NCI-H226 (cell line): ENCODE results near the gene STXBP2.
"Not testable (repeated sequence)": the region's sequence is repeated elsewhere in the genome, so short reads cannot be mapped to it uniquely, and the experiment has no call there.

Experiments used
- DNase-seq: peaks from one replicate; pipeline ENCODE4 v3.0.0-alpha.2; 2015

Gene STXBP2

DNA sequence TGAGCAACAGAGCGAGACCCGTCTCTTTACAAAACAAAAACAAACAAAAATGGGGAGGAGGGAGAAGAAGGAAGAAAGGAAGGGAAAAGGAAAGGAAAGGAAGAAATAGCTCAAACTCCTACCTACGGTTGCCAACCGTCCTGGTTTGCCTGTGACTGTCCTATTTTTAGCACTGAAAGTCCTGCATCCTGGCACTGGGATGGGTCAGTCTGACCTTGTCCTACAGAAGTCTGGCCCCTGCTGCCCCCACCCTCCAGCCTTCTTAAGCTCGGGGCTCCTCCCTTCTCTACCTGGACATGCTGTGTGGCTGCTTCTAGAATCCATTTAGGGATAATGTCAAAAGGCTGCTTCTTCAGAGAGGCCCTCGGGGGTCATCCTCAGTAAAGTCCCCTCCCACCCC, 1.2 kb upstream of the STXBP2 start:
- DNase-seq = no peak

DNA sequence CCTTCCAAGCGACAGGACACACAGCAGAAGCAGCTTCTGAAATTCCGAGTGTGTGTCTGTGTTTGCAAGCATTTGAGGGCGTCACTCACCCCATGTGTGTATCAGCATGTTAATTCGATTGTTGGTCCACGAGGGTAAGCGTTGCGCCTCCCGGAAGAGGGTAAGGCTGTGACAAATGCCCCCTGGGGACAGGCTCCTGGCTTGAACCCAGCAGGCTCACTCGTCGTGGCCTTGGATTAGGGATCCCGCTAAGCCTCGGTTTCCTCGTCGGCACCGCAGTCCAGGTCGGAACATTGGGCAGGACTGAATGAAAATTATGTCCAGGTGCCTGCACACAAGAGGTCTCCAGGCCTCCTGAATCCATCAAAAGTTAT, 606 bp upstream of the STXBP2 start:
- DNase-seq = no peak

DNA sequence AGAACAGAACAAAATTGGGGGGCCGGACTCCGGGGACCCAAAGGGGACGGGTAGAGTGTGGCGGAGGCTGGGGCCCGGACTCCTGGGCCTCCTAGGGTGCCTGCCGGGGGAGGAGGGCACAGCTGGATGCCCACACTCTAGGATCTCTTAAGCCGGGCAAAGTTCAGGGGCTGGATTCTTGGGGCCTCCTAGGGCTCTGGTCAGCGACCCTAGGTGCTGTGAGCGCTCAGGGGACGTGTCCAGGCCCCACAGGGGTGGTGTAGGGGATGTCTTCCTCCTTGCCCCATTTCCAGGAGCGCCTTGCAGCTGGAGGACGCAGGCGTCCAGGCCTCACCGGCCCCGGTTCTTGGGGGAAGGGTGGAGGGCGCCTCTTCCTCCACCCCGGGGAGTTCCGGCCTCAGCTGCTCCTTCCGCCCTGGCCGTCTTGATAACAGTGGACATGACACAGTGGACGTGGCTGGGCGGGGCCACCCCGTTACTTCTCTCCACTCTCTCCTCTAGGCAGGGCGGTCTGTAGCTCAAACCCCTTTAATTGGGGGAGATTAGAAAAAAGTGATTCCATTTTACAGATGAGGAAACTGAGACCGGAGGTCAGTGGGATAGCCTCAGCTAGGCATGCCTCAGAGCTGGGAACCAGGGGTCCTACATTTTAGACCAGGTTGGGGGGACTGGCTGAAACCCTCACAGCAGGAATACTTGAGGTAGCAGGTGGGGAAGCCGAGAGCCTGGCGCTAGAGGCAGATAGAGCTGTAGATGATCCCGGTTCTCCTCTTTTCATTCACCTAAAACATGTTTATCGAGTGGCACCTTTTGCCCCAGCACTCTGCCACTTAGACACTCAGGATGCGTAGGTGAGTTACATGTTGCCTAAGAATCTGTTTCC, 705 bp downstream of the STXBP2 start:
- DNase-seq = peak; percentile 64

DNA sequence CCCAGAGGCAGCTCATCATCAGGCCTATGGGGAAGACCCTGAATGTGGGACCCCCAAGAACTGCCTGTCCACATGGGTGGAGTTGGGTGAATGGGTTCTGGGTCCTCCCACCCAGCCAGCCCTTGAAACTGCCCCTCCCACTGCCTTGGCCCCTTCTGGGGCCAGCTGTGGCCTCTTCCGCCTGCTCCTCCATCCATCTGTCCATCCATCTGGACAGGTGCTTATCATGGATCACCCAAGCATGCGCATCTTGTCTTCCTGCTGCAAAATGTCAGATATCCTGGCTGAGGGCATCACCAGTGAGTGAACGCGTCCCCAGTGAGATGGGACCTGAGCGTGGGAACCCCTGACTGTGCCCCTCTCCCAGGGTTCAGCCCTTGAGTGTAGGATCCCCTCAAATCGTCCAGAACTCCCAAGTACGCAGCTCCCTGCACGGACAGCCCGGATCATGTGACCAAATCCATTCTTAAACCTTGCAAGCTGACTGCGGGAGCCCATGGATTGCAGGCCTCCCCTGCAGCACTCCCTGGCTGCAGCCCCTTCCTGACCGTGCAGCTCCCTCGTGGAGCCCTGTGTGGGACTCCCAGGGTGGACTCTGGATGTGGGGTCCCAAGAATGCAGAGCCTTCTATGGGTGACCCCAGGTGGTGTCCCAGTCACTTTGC, 2.0 kb downstream of the STXBP2 start:
- no peak for DNase-seq

DNA sequence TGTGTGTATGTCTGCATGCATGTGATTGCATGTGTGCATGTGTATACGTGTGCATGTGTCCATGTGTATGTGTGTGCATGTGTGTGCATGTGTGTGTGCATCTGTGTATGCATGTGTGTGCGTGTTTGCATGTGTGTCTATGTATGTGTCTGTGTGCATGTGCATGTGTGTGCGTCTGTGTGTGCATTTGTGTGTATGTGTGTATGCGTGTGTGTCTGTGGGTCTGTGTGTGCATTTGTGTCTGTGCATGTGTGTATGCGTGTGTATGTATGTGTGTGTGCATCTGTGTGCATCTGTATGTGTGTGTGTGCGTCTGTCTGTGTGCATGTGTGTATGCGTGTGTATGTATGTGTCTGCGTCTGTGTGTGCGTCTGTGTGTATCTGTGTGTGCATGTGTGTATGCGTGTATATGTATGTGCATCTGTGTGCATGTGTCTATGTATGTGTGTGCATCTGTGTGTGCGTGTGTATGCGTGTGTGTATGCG, 3.0 kb downstream of the STXBP2 start:
- DNase-seq = no peak

DNA sequence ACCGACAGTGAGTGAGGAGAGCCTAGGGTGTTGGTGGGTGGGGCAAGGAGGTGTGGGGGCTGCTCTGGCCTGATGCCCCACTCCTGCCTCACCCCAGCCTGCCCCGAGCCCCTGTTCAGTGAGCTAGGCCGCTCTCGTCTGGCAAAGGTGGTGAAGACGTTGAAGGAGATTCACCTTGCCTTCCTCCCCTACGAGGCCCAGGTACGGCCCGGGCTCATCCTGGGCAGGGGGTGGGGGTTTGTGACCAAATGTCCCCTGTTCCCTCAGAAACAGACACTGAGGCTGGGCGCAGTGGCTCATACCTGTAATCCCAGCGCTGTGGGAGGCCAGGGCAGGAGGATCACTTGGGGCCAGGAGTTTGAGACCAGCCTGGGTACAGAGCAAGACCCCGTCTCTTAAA, 3.9 kb downstream of the STXBP2 start:
- DNase-seq = no peak

DNA sequence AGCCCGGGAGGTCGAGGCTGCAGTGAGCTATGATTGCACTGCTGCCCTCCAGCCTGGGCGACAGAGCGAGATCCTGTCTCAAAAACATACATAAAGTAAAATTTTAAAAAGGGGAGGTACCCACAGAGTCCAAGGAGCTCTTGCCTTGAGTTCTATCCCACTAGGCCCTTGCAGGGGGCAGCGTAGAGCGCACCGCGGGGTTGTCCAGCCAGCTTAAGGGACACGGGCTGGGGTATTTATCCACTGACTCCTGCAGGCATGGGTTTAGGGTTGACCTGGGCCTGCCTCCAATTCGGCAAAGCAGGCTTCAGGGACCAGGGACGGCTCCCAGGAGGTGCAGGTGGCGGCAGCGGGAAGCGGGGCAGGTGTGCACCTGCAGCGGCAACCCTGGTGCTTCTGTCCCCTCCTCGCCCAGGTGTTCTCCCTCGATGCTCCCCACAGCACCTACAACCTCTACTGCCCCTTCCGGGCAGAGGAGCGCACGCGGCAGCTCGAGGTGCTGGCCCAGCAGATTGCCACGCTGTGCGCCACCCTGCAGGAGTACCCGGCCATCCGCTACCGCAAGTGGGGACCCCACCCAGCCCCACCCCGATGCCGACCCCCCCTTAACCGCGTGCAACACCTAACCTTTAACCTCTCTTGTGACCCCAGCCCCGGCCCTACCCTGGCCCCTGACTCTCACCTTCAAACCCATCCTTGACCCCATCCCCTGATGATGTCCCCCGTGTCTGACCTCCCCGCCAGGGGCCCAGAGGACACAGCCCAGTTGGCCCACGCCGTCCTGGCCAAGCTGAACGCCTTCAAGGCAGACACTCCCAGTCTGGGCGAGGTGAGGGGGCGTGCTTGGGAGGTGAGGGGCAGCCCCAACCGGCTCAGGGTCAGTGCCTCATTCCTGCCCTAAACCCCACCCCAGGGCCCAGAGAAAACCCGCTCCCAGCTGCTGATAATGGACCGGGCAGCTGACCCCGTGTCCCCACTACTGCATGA, 4.7 kb downstream of the STXBP2 start:
- no peak for DNase-seq

DNA sequence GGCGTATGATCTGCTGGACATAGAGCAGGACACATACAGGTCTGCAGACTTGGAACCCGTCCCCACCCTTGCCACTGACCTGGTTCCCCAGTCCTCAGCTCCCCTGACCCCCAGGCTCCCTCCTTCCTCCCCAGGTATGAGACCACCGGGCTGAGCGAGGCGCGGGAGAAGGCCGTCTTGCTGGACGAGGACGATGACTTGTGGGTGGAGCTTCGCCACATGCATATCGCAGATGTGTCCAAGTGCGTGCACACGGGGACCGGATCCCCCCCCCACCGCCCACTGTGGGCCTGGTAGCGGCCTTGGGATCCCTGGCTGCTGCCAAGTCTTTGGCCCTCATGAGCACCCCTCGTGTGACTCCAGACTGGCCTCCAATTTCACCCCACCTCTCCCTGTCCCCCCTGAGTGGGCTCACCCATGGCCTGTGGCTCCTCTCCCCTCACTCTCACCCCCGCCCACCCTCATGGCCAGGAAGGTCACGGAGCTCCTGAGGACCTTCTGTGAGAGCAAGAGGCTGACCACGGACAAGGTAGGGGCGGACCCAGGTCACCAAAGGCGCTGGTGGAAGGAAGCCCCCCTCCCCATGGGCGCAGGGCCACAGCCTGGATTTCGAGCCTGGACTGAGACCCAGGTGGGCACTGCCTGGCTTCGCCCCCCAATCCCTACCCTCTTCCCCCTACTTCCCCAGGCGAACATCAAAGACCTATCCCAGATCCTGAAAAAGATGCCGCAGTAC, 5.6 kb downstream of the STXBP2 start:
- no peak for DNase-seq

DNA sequence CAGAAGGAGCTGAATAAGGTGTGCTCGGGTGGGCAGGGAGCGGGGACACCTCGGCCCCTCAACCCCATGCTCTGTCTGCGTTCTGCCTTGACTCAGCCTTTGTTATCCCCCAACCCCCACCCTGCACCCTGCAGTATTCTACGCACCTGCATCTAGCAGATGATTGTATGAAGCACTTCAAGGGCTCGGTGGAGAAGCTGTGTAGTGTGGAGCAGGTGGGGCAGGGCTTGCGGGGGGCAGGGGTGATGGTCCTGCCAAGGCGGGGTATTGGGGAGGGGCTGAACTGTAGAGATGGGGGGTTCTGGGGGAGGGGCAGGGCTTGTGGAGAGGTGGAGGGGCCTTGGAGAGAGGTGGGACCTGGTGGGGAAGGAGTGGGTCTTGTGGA, 6.1 kb downstream of the STXBP2 start:
- no peak for DNase-seq

DNA sequence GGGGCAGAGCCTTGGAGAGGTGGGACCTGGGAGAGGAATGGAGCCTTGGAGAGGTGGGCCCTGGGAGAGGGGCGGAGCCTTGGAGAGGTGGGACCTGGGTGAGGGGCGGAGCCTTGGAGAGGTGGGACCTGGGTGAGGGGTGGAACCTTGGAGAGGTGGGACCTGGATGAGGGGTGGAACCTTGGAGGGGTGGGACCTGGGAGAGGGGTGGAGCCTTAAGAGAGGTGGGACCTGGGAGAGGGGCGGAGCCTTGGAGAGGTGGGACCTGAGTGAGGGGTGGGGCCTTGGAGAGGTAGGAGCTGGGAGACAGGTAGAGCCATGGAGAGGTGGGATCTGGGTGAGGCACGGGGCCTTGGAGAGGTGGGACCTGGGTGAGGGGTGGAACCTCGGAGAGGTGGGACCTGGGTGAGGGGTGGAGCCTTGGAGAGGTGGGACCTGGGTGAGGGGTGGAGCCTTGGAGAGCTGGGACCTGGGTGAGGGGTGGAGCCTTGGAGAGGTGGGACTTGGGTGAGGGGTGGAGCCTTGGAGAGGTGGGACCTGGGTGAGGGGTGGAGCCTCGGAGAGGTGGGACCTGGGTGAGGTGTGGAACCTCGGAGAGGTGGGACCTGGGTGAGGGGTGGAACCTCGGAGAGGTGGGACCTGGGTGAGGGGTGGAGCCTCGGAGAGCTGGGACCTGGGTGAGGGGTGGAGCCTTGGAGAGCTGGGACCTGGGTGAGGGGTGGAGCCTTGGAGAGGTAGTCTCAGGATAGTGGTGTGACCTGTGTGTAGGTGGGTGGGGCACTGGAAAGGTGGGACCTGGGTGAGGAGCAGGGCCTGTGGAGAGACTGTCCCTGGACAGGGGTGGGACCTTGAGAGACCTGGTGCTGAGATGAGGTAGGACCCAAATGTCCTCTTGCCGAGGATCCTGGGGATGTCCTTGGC, 7.0 kb downstream of the STXBP2 start:
- not testable (repeated sequence) for DNase-seq

DNA sequence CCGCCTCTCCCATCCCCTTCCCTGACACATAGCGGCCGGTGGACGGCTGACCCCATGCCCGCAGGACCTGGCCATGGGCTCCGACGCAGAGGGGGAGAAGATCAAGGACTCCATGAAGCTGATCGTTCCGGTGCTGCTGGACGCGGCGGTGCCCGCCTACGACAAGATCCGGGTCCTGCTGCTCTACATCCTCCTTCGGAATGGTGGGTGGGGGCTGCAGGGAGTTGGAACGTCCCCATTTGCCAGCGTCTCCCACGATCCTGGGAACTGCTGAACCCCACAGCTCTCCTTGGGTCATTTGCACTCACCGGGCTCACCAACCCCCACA, 7.6 kb downstream of the STXBP2 start:
- no peak for DNase-seq

DNA sequence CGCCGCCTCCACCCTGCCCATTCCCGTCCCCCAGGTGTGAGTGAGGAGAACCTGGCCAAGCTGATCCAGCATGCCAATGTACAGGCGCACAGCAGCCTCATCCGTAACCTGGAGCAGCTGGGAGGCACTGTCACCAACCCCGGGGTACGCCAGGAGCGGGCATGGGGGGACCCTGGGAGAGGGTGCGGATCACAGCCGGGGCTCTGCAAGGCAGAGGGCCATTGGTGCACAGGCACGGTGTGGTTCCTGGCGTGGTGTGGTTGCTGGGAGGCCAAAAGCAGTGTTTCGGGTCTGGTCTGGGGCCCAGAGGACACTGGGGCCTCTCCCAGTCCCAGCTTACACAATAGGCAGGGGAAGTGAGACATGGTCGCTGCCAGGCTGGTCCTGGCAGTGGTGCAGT, 8.3 kb downstream of the STXBP2 start:
- DNase-seq = no peak

DNA sequence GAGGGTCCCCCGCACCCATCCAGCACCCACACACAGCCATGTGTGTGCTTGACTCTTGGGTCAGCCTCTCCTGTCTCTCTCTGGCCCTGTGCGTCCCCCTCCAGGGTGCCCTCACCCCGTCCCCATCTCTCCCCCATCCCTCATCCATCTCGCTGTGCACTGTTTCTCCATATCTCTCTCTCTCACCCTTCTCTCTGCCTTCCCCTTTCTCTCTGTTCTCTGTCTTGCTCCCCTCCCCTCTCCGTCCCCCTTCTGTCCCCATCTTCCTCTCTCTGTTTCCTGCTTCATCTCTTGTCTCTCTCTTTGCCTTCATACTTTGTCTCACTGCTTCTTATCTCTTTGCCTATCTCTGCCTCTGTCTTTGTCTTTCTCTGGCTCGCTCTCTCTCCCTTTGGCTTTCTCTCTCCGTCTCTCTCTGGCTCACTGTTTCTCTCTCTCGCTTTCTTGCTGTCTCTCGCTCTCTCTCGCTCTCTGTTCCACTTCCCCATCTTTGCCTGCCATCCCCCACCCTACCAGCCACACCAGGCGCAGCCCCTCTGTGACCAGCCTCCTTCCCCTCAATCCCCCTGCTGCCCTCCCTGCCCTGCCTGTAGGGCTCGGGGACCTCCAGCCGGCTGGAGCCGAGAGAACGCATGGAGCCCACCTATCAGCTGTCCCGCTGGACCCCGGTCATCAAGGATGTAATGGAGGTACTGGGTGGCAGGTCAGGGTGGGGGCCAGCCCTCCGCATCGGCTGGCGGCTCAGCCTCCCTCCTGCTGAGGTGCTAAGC, 8.9 kb downstream of the STXBP2 start:
- no peak for DNase-seq

DNA sequence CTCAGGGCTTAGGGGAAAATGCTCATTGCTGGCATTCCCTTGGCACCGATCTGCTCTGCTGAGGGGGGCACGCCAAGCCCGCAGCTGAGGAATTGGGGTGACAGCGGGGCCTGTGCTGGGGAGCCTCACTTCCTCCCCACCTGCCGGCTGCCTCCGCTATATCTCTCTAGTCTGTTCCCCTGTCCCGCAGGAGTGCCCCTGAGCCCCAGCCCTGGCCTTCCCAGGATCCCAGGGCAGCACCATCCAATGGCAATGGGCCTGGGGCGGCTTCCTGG, 9.5 kb downstream of the STXBP2 start:
- no peak for DNase-seq

DNA sequence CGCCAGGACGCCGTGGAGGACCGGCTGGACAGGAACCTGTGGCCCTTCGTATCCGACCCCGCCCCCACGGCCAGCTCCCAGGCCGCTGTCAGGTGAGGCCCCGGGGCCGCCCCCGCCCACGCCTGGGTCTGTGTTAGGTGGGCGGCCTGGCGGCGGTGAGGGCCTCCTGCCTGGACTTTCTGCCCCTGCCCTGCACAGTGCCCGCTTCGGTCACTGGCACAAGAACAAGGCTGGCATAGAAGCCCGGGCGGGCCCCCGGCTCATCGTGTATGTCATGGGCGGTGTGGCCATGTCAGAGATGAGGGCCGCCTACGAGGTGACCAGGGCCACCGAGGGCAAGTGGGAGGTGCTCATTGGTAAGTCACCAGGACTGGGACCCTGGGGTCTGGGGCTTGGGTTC, 10.2 kb downstream of the STXBP2 start:
- DNase-seq = no peak

DNA sequence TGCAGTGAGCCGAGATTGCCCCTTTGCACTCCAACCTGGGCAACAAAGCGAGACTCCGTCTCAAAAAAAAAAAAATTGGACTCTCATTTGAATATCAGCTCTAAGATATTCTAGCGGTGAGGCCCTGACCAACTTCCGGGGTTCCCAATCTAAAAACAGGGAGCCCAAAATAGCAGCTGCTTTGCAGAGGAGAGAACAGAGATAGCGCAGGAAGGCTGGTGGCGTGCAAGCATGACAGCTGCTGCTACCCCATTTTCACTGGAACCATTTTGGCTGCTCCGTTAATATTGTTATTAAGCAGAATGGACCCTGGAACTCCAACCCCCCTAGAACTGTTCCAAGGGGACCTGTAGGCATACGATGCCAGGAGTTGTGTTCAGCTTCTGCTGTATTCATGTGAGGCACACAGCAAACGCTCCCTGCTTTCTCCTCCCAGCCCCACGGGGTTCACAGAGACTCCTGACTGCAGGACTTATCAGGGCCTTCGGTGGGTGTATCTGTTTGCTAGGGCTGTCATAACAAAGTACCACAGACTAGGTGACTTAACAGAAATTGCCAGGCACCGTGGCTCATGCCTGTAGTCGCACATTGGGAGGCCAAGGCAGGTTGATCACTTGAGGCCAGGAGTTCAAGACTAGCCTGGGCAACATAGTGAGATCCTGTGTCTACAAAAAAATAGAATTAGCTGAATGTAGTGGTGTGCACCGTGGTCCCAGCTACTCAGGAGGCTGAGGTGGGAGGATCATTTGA, 11.5 kb downstream of the STXBP2 start:
- no peak for DNase-seq

DNA sequence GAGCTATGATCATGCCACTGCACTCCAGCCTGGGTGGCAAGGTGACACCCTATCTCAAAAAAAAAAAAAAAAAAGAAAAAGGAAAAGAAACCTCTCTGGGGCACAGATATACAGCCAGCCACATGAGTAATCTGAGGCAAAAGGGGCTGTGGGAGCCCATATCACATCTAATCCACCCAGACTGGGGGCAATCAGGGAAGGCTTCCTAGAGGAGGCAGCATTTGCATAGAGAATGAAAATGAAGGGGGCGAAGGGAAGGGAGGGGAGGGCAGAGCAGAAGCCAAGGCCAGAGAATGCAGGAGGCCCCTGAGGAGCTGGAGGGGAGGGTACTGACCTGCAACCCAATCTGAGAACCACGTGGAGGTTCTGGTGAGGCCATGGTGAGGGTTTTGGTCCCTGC, 13.2 kb downstream of the STXBP2 start:
- no peak for DNase-seq

DNA sequence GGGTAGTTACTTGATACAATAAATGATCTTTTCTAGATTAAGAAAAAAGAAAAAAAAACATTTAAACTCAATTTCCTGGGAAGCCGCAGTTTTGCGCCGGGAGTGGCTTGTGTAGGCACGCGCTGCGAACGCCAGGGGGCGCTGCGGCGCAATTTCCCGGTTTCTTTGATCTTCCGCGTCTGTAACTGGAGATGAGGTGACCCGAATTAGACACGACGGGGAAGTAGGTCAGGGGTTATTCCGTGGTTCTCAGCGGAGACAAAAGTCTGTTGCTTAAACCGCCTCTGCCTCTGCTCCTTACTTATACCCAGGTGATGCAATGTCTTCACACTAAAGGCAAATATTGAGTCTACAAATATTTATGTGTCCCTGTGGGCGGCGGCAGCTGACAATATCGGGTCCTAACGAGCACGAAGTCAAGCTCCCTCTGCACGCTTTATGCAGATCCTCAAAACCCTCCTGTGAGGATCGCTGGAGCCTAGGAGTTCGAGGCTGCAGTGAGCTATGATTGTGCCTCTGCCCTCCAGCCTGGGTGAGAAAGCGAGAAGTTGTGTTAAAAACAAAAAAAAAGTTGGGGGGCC, 15.2 kb downstream of the STXBP2 start:
- peak; percentile 28 for DNase-seq

DNA sequence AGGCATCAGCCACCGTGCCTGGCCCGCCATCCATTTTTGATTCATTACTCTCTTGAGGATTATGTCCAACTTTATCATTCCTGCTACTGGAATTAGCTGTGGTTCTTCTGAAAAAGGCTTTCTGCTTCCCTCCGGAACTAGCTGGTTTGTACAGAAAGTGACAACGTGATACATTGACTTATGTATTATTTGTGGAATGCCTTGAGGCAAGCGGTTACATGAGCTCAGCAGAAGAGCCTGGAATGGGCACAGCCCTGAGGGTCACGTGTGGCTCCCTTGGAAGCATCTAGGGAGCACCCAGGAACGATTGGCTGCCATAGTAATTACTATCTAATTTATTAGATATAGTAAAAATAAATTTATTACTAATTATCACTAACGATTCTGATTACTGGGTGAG, 17.5 kb downstream of the STXBP2 start:
- no peak for DNase-seq

DNA sequence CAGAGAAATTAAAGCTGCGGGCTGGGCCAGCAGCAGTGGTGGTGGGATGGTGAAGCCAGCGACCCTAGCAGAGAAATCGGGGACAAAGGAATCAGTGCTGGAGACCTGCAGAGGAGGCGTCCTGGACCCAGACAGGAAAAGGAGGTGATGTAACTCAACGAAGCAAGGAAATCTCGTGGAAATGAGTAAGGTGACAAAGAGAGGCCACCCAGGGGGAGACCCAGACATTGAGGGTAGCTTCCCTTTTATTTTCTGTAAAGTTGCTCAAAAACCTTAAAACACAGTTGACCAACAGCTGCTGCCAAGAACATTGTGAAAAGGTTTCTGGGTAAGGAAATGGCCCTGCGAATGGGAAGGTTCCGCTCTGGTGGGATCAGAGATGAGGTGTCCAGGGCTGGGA, 18.7 kb downstream of the STXBP2 start:
- DNase-seq = no peak
